Measurements from ENCODE around the gene PCDHGA10.
"Not testable (repeated sequence)": the region's sequence is repeated elsewhere in the genome, so short reads cannot be mapped to it uniquely, and the experiment has no call there.

Gene PCDHGA10

DNA sequence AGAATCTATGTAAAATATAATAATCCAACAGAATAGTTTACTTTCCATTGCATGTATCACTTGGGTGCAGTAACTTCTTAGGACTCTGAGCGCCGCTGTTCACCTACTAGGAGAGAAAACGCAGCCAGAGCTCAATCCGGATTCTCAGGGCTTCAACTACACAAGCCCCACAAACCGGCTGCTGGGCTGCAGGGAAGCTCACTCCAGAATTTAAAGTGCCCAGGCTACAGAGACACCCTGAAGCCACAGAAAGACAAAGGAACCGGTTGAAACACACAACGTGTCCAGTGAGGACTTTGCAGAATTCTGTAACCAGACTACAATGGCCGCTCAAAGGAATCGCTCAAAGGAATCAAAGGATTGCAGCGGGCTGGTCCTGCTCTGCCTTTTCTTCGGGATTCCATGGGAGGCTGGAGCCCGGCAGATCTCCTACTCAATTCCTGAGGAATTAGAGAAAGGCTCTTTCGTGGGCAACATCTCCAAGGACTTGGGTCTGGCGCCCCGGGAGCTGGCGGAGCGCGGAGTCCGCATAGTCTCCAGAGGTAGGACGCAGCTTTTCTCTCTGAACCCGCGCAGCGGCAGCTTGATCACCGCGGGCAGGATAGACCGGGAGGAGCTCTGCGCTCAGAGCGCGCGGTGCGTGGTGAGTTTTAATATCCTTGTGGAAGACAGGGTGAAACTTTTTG is at the start of gene PCDHGA10:
Gene PCDHGA10, plus strand, starts transcription at position 134 of the 686 bp plus-strand sequence. Its CDS starts 189 bp downstream, at position 323.
- no peak for DNase-seq (ENCODE audit: low read depth)

- no peak for DNase-seq (ENCODE audit: low read depth)
These were observed 48.7 kb upstream of the PCDHGA10 start, which contains the start of gene PCDHGA5 for GRCh38 chr5:141363952-141364660. Gene PCDHGA5 (plus strand): TSS chr5:141364162. CDS start chr5:141364331, 169 bp downstream.

GRCh38 chr5:141366016-141366896 is 46.5 kb upstream of the PCDHGA10 start:
- no peak for DNase-seq (ENCODE audit: low read depth)

DNA sequence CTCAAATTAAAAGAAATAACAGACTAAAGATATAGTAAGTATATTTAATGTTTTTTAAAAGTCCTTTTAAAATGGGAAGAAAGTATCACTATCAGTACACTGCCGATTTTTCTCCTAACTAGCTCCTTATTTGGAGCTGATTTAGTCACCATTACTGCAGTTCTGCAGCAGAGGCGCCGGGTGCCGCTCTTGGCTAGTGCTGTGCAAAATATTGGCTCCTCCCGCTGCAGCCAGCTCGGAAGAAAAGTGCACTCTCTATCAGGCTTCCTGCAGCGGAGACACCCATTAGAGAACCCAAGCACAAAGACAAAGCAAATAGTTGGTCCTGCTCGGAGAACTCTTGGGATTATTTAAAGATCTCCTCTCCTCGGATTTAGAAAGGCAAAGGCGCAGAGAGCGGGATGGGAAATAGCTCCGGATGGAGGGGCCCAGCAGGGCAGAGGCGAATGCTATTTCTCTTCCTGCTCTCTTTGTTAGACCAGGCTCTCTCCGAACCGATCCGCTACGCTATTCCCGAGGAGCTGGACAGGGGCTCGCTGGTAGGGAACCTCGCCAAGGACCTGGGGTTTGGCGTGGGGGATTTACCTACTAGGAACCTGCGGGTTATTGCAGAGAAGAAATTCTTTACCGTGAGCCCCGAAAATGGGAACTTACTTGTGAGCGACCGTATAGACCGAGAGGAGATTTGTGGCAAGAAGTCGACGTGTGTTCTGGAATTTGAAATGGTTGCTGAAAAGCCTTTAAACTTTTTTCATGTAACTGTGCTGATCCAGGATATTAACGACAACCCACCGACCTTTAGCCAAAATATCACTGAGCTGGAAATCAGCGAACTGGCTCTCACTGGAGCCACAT is 42.6 kb upstream of the PCDHGA10 start, which contains the start of gene PCDHGB3:
Gene PCDHGB3, plus strand, starts transcription at position 249 of the 855 bp plus-strand sequence. Its CDS starts 153 bp downstream, at position 402.
- peak; percentile 9 for DNase-seq (ENCODE audit: low read depth)

DNA sequence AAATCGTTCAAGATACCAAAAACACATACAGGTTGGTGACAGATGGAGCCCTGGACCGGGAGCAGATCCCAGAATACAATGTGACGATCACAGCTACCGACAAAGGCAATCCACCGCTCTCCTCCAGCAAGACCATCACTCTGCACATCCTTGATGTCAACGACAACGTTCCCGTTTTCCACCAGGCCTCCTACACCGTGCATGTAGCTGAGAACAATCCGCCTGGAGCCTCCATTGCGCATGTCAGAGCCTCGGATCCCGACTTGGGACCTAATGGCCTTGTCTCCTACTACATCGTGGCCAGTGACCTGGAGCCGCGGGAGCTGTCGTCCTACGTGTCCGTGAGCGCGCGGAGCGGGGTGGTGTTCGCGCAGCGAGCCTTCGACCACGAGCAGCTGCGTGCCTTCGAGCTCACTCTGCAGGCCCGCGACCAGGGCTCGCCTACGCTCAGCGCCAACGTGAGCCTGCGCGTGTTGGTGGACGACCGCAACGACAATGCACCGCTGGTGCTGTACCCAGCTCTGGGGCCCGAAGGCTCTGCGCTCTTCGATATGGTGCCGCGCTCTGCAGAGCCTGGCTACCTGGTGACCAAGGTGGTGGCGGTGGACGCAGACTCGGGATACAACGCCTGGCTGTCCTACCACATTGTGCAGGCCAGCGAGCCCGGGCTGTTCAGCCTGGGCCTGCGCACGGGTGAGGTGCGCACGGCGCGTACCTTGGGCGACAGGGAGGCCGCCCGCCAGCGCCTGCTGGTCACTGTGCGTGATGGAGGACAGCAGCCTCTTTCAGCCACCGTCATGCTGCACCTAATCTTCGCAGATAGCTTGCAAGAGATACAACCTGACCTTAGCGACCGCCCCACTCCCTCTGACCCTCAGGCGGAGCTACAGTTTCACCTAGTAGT is 41.0 kb upstream of the PCDHGA10 start:
- no peak for DNase-seq (ENCODE audit: low read depth)

GRCh38 chr5:141373673-141374317 is 39.0 kb upstream of the PCDHGA10 start, which contains the start of gene PCDHGA6:
Gene PCDHGA6 (plus strand): TSS chr5:141373891. CDS start chr5:141374084, 193 bp downstream.
- DNase-seq (ENCODE audit: low read depth) = no peak

GRCh38 chr5:141374627-141375026 is 38.2 kb upstream of the PCDHGA10 start:
- no peak for DNase-seq (ENCODE audit: low read depth)

DNA sequence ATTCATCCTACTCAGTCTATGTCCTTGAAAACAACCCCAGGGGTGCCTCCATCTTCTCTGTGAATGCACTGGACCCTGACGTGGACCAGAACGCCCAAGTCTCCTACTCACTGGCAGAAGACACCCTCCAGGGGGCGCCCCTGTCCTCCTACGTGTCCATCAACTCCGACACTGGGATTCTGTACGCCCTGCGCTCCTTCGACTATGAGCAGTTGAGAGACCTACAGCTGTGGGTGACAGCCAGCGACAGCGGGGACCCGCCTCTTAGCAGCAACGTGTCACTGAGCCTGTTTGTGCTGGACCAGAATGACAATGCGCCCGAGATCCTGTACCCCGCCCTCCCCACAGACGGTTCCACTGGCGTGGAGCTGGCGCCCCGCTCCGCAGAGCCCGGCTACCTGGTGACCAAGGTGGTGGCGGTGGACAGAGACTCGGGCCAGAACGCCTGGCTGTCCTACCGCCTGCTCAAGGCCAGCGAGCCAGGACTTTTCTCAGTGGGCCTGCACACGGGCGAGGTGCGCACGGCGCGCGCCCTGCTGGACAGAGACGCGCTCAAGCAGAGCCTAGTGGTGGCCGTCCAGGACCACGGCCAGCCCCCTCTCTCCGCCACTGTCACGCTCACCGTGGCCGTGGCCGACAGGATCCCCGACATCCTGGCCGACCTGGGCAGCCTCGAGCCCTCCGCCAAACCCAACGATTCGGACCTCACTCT is 37.2 kb upstream of the PCDHGA10 start:
- DNase-seq (ENCODE audit: low read depth) = not testable (repeated sequence)

DNA sequence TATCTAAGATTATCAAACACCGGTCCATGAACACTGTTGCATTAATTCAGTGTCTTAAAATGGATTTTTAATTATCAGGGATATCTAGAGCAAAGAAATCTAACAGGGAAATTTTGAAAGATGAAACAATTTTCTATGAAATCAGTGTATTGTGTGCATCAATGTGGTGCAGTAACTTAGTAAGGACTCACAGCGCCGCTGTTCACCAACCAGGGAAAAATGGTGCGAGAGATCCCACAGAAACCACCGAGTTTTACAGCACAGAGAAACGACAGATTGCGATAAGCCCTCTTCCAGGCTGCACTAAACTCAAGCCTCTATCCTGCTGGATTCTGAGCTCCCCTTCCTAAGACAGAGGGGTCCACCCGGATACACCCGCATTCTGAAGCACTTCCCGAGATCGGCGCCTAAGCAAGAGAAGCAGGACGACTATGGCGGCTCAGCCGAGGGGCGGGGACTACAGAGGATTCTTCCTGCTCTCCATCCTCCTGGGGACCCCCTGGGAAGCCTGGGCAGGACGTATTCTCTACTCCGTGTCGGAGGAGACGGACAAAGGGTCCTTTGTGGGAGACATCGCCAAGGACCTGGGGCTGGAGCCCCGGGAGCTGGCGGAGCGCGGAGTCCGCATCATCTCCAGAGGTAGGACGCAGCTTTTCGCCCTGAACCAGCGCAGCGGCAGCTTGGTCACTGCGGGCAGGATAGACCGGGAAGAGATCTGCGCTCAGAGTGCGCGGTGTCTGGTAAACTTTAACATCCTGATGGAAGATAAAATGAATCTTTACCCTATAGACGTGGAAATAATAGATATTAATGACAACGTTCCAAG is 30.1 kb upstream of the PCDHGA10 start, which contains the start of gene PCDHGA7:
Gene PCDHGA7, plus strand, starts transcription at position 274 of the 826 bp plus-strand sequence. Its CDS starts 158 bp downstream, at position 432.
- DNase-seq (ENCODE audit: low read depth) = no peak

DNA sequence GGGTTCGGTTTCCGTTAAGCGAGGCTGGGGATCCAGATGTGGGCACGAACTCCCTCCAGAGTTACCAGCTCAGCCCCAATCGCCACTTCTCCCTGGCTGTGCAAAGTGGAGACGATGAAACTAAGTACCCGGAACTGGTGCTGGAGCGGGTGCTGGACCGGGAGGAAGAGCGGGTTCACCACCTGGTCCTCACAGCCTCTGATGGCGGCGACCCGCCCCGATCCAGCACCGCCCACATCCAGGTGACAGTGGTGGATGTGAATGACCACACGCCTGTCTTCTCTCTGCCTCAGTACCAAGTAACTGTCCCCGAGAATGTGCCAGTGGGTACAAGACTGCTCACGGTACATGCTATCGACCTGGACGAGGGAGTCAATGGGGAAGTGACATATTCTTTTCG is 29.4 kb upstream of the PCDHGA10 start:
- DNase-seq (ENCODE audit: low read depth) = no peak

DNA sequence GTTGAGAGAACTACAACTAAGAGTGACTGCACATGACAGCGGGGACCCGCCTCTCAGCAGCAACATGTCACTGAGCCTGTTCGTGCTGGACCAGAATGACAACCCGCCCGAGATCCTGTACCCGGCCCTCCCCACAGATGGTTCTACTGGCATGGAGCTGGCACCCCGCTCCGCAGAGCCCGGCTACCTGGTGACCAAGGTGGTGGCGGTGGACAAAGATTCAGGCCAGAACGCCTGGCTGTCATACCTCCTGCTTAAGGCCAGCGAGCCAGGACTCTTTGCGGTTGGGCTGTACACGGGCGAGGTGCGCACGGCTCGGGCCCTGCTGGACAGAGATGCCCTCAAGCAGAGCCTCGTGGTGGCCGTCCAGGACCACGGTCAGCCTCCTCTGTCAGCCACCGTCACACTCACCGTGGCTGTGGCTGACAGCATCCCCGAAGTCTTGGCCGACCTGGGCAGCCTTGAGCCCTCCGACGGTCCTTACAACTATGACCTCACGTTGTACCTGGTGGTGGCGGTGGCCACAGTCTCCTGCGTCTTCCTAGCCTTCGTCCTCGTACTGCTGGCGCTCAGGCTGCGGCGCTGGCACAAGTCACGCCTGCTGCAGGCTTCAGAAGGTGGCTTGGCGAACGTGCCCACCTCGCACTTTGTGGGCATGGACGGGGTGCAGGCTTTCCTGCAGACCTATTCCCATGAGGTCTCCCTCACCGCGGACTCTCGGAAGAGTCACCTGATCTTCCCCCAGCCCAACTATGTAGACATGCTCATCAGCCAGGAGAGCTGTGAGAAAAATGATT is 28.1 kb upstream of the PCDHGA10 start:
- no peak for DNase-seq (ENCODE audit: low read depth)

- DNase-seq (ENCODE audit: low read depth) = not testable (repeated sequence)
These were observed 25.1 kb upstream of the PCDHGA10 start, which contains the start of gene PCDHGB4 for GRCh38 chr5:141387557-141388311. Gene PCDHGB4 (plus strand): TSS chr5:141387698. CDS start chr5:141387885, 187 bp downstream.

- no peak for DNase-seq (ENCODE audit: low read depth)
These were observed 24.1 kb upstream of the PCDHGA10 start for GRCh38 chr5:141388661-141389060.

DNA sequence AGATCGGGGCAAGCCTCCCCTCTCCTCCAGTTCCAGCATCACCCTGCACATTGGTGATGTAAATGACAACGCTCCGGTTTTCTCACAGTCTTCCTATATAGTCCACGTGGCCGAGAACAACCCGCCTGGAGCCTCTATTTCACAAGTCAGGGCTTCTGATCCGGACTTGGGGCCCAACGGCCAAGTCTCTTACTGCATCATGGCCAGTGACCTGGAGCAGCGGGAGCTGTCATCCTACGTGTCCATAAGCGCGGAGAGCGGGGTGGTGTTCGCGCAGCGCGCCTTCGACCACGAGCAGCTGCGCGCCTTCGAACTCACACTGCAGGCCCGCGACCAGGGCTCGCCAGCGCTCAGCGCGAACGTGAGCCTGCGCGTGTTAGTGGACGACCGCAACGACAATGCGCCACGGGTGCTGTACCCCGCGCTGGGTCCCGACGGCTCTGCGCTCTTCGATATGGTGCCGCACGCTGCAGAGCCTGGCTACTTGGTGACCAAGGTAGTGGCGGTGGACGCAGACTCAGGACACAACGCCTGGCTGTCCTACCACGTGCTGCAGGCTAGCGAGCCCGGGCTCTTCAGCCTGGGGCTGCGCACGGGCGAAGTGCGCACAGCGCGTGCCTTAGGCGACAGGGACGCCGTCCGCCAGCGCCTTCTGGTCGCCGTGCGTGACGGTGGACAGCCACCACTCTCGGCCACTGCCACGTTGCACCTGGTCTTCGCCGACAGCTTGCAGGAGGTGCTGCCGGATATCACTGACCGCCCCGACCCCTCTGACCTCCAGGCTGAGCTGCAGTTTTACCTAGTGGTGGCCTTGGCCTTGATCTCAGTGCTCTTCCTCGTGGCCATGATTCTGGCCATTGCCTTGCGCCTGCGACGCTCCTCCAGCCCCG is 23.4 kb upstream of the PCDHGA10 start:
- DNase-seq (ENCODE audit: low read depth) = no peak

Data from stimulated activated CD4-positive, alpha-beta T cell treated with anti-CD3 and anti-CD28 coated beads, Interleukin-2, amount 100 ng/mL, for 4 hours (primary cell).